HG03571 (cell line): ENCODE results near the gene SHISA7.
"Not testable (repeated sequence)": the region's sequence is repeated elsewhere in the genome, so short reads cannot be mapped to it uniquely, and the experiment has no call there.

Experiments used
- ATAC-seq: cut with Tn5 transposase; IDR thresholded peaks from one replicate; pipeline ENCODE4 v1.9.1; 2021; ENCODE audit not compliant: unreplicated experiment

The SHISA7 gene

DNA sequence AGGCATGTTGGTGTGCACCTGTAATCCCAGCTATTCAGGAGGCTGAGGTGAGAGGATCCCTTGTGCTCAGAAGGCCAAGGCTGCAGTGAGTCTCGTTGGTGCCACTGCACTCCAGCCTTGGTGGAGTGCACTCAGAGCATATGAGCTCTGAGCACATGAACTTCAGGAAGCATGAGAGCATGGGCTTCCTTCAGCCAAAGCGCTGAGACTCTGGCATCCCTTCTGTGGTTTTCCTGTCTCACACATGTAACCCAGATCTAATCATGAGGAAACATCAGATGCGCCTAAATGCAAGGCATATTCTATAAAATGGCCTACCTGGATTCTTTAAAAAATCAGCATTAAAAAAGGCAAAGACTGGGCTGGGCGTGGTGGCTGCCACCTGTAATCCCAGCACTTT is 21.8 kb downstream of the SHISA7 start:
- not testable (repeated sequence) for ATAC-seq

DNA sequence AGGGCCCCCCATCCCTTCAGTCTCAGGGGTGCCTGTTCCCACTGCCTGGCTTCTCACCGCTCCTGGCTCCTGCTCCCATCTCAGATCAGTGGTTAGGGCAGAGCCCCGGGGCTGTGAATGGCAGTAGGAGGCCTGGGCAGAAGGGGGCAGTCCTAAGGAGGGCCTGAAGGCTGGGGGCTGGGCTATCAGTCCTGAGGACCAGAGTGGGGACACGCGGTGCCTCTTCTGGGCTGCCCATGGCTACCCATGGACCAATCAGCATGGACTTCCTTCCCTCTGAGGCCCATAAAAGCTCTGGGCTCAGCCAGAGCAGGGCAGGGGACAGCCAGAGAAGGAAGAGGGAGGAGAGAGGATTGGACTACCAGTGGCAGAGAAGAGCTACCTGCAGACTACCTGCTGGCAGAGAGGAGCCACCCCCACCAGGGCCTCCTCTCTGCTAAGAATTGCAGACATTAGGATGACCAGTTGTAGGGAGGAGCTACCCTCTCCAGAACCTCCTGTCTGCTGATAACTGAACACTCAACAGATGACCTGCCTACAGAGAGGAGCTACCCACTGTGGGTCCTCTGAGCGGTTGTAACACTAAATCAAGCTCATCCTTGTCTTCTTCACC is 23.4 kb downstream of the SHISA7 start:
- no peak for ATAC-seq

DNA sequence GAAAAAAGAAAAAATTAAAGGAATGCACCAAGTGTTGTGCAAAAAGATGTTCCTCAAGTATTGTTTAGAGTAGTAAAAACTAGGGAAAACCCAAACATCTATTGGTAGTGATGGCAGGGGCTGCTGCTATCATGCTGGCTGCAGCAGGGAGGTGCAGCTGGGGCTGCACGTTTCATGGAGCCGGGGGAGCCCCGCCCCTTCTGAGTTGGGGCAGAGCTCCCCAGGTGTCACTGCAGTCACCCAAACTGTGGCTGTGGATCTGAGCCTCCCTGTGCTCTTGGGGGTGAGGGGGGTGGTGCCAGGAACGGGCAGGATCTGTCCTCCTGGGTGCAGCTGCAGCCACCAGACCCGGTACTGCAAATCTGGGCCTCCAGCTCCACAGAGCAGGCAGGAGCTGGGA is 24.0 kb downstream of the SHISA7 start:
- ATAC-seq, result no peak

DNA sequence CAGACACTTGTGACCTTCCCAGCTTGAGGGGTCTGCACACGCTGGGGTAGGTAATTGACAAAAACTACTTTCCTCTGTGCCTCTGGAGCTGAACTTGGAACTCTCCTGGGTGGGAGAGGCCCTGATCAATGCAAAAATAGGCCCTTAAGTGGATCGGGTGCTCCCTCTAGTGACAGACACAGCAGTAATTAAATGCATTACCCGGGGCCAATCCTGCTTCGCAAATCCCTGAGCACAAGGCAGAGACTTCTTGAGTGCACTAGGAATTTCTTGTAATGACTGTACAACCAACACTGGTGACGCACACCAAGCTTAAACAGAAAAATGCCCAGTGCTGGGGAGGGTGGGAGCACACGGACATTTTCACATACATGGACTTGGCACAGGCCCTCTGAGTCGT is 24.9 kb downstream of the SHISA7 start:
- no peak for ATAC-seq

DNA sequence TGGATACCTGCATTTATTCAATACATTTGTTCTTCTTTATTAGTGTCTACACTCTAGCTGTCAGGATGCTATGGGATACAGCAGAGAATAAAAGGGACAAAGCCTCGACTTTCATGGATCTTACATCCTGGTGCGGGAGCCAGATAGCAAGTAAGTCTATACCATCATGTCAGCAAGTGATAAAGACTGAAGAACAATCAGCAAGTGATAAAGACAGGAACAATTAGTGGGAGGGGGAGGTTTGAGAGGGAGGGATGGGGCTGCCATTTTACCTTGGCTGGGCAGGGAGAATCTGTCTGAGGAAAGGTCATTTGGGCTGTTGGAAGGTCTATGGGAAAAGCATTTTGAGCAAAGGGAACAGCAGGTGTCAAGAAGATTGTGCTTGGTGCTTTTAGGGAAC is 32.9 kb downstream of the SHISA7 start:
- ATAC-seq, result no peak

DNA sequence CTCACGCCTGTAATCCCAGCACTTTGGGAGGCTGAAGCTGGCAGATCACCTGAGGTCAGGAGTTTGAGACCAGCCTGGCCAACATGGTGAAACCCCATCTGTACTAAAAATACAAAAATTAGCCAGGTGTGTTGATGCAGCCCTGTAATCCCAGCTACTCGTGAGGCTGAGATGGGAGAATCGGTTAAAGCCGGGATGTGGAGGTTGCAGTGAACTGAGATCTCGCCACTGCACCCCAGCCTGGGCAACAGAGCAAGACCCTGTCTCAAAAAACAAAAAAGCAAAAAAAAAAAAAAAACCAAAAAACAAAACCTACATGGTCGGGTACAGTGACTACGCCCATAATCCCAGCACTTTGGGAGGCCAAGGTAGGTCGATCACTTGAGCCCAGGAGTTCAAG is 33.9 kb downstream of the SHISA7 start:
- ATAC-seq, result not testable (repeated sequence)

DNA sequence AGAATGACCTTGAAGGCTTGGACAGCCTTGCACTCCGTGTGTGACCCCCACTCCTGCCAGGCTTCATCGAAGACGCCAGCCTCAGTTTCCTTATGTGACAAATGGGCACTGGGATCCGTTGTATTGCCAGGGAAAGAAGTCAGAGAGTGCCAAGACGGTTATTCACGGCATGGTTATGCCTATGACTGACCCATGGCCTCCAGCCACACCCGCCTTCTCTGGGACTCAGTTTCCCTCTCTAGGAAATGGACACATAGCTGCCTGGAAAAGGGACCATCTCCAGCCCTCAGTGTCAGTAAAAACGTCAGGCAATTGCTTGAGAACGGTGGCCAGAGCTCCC is 34.6 kb downstream of the SHISA7 start:
- no peak for ATAC-seq

DNA sequence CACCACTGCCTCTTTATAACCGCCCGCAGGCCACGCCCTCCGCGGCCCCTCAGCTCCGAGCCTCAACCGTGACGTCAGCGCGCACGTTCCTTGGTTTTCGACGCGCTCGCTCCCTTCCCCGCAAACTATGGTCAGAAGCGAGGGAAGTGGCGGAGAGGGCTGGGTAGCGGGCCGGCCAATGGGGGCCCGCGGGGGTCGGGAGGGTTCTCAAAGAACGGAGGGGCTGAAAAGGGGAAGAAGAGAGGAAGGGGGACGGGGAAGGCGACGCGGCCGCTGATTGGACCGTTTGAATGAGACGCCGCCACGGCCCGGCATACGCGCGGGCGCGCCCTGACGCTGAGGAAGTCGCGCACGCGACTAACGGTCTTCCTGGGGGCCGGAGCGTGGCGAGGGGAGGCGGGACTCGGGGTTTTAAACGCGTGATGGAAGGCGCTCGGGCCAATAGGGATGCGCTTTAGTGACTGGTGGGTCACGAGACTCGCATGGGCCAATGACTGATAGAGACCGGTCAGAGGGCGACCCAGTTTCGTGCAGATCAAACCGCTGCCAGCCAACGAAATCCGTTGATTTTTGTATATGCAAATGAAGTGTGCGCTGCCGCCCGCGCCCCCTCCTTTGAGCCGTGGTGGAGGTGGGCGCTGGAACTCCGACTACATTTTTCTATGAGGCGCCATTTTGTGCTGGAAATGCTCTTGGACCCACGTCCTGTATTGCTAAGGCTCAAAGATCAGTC is 35.1 kb downstream of the SHISA7 start:
- peak; percentile 83 for ATAC-seq

DNA sequence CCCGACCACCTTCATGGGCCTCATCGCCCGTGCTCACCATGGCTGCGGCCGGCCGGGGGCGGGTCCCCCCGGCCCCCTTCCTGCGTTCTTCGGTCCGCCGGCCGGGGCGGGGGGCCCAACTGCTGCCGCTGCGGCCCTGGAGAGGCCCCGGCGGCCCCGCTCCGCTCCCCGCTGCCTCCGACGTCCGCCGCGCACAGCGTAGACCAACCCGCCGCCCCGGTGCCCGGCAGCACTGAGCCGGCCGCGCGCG is 35.6 kb downstream of the SHISA7 start, which contains the start of gene UBE2S:
UBE2S (minus strand) TSS at position 239 of the 250 bp plus-strand sequence; CDS start at position 40, 199 bp downstream.
- peak; percentile 9 for ATAC-seq

DNA sequence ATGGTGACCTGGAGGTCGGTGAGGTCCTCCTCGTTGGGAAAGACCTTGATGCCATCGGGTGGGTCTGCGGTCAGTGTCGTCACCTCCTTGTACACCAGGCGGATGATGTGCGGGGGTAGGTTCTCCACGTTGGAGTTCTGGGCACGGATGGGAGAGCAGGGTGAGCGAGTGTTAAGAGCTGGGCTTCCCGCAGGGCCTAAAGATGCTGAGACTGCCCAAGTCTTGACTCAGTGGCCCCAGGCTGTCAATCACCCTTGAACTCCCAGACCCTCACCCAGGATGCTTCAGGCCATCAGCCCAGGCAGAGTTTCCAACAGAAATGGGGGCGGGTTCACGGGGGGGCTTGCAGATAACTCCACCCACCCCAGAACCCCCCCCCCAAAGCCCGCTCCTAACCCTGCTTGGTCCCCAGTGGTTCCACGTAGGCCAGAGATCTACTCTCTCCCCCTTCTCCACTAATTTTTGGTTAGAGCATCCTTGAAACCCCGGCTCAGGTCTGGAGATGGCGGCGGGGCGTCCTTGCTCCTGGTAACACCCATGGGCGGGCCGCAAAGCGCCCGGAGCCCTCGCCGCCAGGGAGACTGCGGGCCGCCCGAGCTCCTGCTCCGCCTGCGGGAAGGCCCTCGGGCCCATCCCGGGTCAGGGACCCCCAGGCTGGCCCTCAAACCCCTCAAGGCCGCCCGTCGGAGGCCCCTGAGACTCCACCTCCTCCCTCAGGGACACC is 36.1 kb downstream of the SHISA7 start:
- peak; percentile 6 for ATAC-seq

DNA sequence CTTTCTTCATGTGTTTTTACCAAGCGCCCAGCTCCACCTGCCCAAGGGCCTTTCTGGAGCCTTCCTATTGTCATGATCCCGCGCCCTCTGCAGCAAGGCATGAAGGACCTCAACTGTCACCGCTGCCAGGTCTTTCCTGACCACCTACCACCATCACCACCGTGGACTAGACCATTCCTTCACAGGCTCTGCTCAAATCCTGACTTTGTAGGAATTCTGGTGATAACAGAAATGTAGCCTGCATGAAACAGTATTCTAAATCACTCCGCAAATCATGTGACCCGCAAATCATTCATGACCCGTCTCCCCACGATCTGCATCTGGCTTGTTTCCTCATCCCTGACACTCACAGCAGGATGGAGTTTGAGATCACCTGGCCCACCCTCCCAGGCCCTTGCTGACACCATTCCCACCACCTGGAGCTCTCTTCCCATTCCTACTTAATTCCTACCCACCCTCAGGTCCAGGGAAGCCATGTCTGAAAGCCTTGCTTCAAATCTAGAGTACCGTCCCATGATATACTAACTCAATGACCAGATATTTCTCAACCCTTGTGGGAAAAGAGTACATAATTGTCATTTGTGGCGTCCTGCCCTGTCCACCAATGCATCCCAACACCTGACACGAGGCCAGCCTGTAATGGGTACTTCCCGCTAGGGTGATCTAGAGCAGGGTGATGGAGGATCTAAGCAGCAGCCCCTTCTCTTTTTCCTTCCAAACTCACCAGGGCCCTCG is 36.8 kb downstream of the SHISA7 start:
- no peak for ATAC-seq

DNA sequence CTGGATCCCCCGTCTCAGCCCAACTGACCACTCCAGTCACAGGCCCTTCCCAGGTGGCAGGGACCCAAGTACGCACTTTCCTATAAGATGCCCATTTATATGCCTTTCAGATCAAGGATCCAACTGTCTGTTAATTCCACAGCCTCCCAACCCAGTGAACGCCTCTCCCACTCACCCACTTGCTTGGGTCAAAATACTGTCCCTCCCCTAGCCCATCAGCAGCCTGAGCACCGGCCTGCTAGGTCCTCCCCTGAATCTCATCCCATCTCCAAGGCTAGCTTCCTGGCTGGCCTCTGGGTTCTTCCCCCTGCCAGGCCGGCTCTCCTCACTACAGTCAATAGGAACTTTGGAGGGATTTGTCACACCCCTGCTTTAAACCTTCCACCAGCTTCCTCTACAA is 37.5 kb downstream of the SHISA7 start:
- no peak for ATAC-seq

DNA sequence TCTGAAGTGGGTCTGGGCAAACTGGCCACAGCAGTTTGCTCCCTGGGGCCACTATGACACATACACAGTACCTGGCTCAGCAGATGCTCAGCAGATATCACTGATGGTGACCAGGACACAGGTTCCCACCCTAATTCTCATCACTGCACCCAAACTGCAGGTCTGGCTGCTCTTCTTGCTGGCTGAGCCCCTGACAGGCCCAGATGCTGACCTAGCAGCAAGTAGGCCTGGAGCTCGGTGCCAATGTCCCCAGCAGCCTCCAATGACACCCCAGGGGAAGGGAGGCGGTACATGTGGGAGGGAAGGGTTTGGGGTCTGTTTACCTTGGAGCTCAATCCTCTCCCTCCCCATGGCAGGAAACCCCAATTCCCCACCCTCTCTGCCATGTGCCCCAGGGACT is 40.6 kb downstream of the SHISA7 start:
- ATAC-seq, result no peak

DNA sequence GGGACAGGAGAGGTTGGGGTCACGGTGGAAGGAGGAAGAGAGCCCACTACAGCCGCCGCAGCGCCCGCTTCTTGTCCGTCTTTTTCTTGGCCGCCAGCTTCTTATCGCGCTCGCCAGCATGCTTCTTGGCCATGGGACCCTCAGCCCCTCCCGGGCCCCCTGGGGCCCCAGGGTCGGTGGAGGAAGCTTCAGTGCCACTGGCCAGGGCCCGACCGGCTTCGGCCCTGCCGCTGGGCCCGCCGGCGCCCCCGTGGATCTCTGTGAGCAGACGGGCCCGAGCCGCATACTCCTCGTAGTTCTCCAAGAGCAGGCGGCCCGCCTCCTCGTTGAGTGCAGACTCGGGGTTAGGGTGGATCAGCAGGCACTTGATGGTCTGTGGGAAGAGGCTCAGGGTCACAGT is 41.7 kb downstream of the SHISA7 start:
- not testable (repeated sequence) for ATAC-seq

DNA sequence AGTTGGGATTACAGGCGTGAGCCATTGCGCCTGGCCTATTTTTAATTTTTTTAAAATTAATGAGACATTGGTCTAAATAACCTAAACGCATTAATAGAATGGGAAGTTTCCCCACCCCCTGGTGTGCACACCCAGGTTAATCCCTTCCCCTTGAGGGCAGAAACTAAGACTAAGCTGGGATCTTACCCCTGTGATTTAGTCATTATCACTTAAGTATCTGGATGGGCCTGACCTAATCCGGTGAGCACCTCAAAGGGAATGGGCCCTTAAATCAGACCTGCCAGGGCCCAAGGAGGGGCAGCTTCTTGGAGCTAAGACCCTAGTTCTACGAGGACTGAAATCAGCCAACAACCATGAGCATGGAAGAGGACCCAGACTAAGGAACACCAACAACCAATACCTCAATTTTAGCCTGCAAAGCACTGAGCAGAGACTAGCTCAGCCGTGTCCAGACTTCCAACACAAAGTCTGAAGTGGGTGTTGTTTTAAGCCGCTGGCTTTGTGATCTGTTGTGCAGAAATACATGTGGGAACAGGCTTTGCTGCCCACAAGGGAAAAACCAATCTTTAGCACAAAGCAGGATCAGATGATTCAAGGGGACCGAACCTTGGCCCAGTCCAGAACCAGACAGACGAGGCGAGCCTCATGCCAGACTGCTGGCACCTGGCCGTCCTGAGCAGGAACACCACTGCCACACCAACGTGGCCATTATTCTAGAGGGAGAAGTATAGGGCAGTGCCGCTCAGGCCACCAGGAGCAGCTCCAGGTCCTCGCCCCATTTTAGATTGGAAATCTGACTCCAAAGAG is 42.6 kb downstream of the SHISA7 start:
- ATAC-seq, result no peak

DNA sequence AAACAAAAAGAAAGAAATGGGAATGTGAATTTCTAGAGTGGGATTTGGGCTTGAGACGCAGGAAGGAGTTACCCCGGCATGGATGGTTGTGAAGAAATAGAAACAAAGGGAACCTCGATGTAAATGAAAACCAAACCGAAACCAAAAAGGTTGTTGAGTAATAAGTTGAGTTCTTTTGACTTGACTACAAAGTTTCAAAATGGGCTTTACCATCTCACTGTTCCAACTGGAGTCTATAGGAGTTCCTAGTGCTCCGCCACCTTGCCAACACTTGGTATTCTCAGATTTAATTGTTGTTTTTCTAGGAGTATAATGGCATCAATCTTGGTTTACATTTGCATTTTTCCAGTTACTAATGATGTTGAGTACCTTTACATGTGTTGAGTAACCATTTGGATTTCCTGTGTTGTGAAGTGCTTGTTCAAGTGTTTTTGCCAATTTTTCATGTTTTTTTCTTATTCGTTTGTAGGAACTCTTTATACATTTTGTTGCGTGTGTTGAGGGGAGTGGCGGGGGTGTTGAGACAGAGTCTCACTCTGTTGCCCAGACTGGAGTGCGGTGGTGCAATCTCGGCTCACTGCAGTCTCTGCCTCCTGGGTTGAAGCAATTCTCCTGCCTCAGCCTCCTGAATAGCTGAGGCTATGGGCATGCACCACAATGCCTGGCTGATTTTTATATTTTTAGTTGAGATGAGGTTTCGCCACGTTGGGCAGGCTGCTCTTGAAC is 44.7 kb downstream of the SHISA7 start:
- no peak for ATAC-seq

DNA sequence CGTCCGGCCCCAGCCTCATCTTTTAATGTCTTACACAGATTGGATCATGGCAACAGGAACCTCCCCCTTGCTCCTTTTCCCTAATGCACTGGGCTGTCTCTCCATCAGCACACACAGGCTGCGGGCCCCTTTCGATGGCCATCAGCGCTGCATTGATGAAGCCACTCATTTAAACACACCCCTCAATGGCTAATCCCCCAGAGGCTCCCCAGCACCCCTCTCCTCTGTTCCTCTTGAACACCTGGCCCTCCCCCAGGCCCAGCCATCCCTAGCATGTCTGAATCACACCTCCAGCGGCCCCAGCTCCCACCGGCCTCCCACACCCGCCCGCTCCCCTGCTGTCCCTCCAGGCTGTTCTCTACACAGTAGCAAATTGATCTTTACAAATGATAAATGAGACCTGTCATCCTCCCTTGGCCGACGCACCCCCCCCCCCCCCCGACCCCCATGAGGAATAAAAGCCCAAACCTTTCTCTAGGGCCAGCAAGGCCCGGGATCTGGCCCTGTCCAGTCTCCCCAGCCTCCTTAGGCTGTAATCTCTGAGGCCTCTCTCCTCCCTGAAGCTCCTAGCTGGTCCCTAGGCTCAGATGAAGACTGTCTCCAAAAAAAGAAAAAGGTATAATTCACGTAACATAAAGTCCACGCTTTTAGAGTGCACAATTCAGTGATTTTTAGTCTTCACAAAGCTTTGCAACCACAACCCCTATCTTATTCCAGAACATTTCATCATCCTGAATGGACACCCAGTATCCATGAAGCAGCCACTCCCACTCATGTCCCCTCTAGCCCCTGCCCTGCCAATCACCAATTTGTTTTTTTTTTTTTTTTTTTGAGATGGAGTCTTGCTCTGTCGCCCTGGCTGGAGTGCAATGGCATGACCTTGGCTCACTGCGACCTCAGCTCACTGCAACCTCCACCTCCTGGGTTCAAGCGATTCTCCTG is 50.0 kb downstream of the SHISA7 start:
- no peak for ATAC-seq

DNA sequence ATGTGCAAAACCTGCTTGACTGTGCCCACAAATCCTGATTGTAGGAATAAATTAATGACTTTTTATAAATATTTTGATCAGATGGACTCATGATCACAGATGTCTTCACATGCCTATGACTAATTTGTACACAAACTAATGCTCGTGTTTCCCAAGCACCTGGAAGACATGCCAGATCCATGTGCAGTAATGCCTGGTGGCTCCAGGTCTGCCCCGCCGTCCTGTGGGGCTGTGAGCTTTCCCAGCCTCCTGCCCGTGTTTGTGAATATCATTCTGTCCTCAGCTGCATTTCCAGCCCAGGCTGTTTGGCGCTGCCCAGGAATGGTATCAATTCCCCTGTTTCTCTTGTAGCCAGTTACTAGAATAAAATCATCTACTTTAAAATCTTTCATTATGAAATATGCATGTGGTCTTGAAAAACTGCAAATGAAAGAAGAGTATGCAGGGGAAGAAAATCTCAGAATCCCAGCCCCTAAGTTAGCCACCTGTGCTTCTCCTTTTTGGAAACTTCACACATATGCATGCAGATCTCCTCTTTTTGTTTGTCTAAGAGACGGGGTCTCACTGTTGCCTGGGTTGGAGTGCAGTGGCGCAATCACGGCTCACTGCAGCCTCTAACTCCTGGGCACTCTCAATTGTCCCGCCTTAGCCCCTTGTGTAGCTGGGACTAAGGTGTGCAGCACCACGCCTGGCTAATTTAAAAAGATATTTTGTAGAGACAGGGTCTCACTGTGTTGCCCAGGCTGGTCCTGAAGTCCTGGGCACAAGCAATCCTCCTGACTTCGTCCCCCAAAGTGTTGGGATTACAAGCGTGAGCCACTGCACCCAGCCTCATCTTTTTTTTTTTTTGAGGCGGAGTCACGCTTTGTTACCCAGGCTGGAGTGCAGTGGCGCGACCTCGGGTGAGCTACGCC is 51.1 kb downstream of the SHISA7 start:
- ATAC-seq, result no peak
